K562 (cell line): ENCODE measurements around the gene RIOK3. TPM values are rescaled to one million over a fixed set of nuclear protein-coding genes. Genes with fewer than 3 reads are reported as not detected.

Source experiments
- AFF1 ChIP-seq, 2 experiments: fragments of 450-650 bp; IDR thresholded peaks; 2 replicates each; pipeline ENCODE4 v1.6.1; 2018; ENCODE audit warnings: mild to moderate bottlenecking in 2 of 2, low read depth in 1 of 2; ENCODE audit not compliant: partially characterized antibody in 2 of 2
- ARID1B ChIP-seq: fragments of 450-650 bp; IDR thresholded peaks from 2 replicates; pipeline ENCODE4 v1.6.1; 2016; ENCODE audit warnings: antibody characterized with exemption, mild to moderate bottlenecking, inconsistent platforms
- BRCA1 ChIP-seq, 2 experiments: fragments of 450-650 bp in 1 of 2; sonication (generic) in 1 of 2; formaldehyde crosslinking in 1 of 2; IDR thresholded peaks; 2 replicates each; pipeline versions ENCODE4 v1.5.0 to v1.6.1; 2017 to 2020; ENCODE audit warnings: mild to moderate bottlenecking in 1 of 2, missing genetic modification reagents in 1 of 2
- GABPB2 ChIP-seq: fragments of 250-450 bp; sonication (Bioruptor Pico); conservative IDR thresholded peaks from 2 replicates; pipeline ENCODE4 v1.5.1; 2021; ENCODE audit warnings: mild to moderate bottlenecking
- HES1 ChIP-seq: fragments of 450-650 bp; IDR thresholded peaks from 2 replicates; pipeline ENCODE4 v1.6.1; 2016; ENCODE audit warnings: low read depth, mild to moderate bottlenecking, moderate library complexity
- MBD1 ChIP-seq: fragments of 250-450 bp; sonication (Bioruptor Pico); IDR thresholded peaks from 2 replicates; pipeline ENCODE4 v1.8.0; 2022; ENCODE audit warnings: inconsistent platforms
- MCM2 ChIP-seq: fragments of 450-650 bp; IDR thresholded peaks from 2 replicates; pipeline ENCODE4 v1.6.1; 2017; ENCODE audit warnings: low read depth, mild to moderate bottlenecking
- NCOR1 ChIP-seq: fragments of 450-650 bp; IDR thresholded peaks from 2 replicates; pipeline ENCODE4 v1.6.1; 2016; ENCODE audit warnings: mild to moderate bottlenecking, moderate library complexity
- NR2C1 ChIP-seq, 2 experiments: fragments of 450-650 bp; IDR thresholded peaks; 2 replicates each; pipeline ENCODE4 v1.6.1; 2017; ENCODE audit warnings: mild to moderate bottlenecking in 2 of 2, antibody characterized with exemption in 1 of 2, inconsistent platforms in 1 of 2, missing compliant biosample characterization in 1 of 2, missing genetic modification characterization in 1 of 2
- PHF20 ChIP-seq: fragments of 450-650 bp; IDR thresholded peaks from 2 replicates; pipeline ENCODE4 v1.6.1; 2018; ENCODE audit not compliant: partially characterized antibody
- PKNOX1 ChIP-seq: fragments of 450-650 bp; IDR thresholded peaks from 2 replicates; pipeline ENCODE4 v1.6.1; 2016
- TAF7 ChIP-seq: fragments of 450-650 bp; IDR thresholded peaks from 2 replicates; pipeline ENCODE4 v1.6.1; 2016; ENCODE audit warnings: missing genetic modification characterization, missing compliant biosample characterization
- TCF7L2 ChIP-seq: fragments of 150-350 bp; IDR thresholded peaks from 2 replicates; pipeline ENCODE4 v1.6.1; 2016; ENCODE audit warnings: low read depth, mild to moderate bottlenecking, low read length, moderate library complexity
- U2AF2 ChIP-seq: fragments of 200-400 bp; formaldehyde crosslinking; optimal IDR thresholded peaks from 2 replicates; pipeline ENCODE3; 2017; ENCODE audit warnings: low read depth, mild to moderate bottlenecking, low read length
- ZNF184 ChIP-seq: sonication (generic); formaldehyde crosslinking; IDR thresholded peaks from 2 replicates; pipeline ENCODE4 v1.5.0; 2020; ENCODE audit warnings: missing genetic modification reagents
- ZSCAN29 ChIP-seq: fragments of 450-650 bp; IDR thresholded peaks from 2 replicates; pipeline ENCODE4 v1.6.1; 2017
- polyA plus RNA-seq, 8 experiments: library from polyadenylated mRNA; depleted of rRNA in 4 of 8; stranded (reverse) in 5 of 8; unstranded in 3 of 8; fragments of >200 nt; fragmentation: Nextera tagmentation in 2 of 8; fragmentation: Illumina TruSeq in 1 of 8; extraction: Ambion mirVana in 2 of 8; extraction: Trizol in 1 of 8; gene quantifications; 2 replicates each; pipeline versions ENCODE4 v1.2.1 to v1.2.3, GENCODE V29; 2011 to 2014; ENCODE audit warnings: inconsistent platforms in 1 of 8, missing spikeins in 1 of 8
- total RNA-seq, 7 experiments: library from RNA; depleted of rRNA in 6 of 7; stranded (reverse); fragments of >200 nt in 6 of 7; fragmentation: Illumina TruSeq in 2 of 7; extraction: Trizol in 2 of 7; gene quantifications; 2 replicates each; pipeline versions ENCODE4 v1.2.1 to v1.2.3, GENCODE V29; 2011 to 2021; ENCODE audit warnings: low replicate concordance in 1 of 7
- TF ChIP-seq, protein P1 (sequence below): sonication (generic); formaldehyde crosslinking; IDR thresholded peaks from 2 replicates; pipeline ENCODE4 v1.8.0; 2022; ENCODE audit warnings: missing genetic modification reagents, mild to moderate bottlenecking, borderline replicate concordance

RIOK3 gene
- total and polyA plus RNA-seq, 9 of the 15 experiments (the other 6 are each of a cell fraction or from before 2014, with no cell fraction given) = 21.4 to 89.5 (median 62.9) TPM

GRCh38 chr18:23503038-23503962 is 50.2 kb downstream of the RIOK3 start, which contains the start of gene RMC1 (continued):
- TF ChIP-seq MBD1 (CRISPR knock-in tag) = no peak
- peak; percentile 89 for TF ChIP-seq PHF20
- TF ChIP-seq BRCA1 (IDR thresholded peaks at IDR 0.05) = no peak
- TF ChIP-seq BRCA1 (CRISPR knock-in tag; IDR thresholded peaks at IDR 0.05) = no peak
- no peak for TF ChIP-seq U2AF2
- TF ChIP-seq GABPB2 (CRISPR knock-in tag) = no peak; the same call in 1 of the 2 replicates
- TF ChIP-seq TCF7L2 = no peak
- no peak for TF ChIP-seq MCM2
- TF ChIP-seq HES1 = no peak
- TF ChIP-seq ZNF184 (CRISPR knock-in tag) = no peak
- TF ChIP-seq TAF7 = peak; percentile 43; the same call in 1 of the 2 replicates
- 0 out of 2 replicates have a peak, but pooled peaks have one; percentile 29 for TF ChIP-seq ARID1B
- TF ChIP-seq AFF1 (IDR thresholded peaks at IDR 0.05; ENCODE audit: low read depth in 1 of 2, partially characterized antibody in 2 of 2) = peak in 1 of 2 experiments; percentile 63
- TF ChIP-seq ZSCAN29 = peak; percentile 75; the same call in 1 of the 2 replicates
- TF ChIP-seq NCOR1 = 0 out of 2 replicates have a peak, but pooled peaks have one; percentile 4
- peak; percentile 86 for TF ChIP-seq NR2C1 (IDR thresholded peaks at IDR 0.05)
- peak; percentile 83 for TF ChIP-seq NR2C1 (tag; IDR thresholded peaks at IDR 0.05)
- TF ChIP-seq PKNOX1 = no peak
- TF ChIP-seq, protein P1, sequence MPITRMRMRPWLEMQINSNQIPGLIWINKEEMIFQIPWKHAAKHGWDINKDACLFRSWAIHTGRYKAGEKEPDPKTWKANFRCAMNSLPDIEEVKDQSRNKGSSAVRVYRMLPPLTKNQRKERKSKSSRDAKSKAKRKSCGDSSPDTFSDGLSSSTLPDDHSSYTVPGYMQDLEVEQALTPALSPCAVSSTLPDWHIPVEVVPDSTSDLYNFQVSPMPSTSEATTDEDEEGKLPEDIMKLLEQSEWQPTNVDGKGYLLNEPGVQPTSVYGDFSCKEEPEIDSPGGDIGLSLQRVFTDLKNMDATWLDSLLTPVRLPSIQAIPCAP = no peak
